Trophoblast cell (in vitro differentiated cells and primary cell): ENCODE measurements around the gene HNF1B.

Source experiments
- DNase-seq, 2 donors: peaks; one replicate each; pipeline ENCODE4 v3.0.0-alpha.2; 2016
- H2AFZ ChIP-seq: 2 replicates; pipeline ENCODE4 v1.6.1; 2013; ENCODE audit warnings: low read length, moderate library complexity, mild to moderate bottlenecking; ENCODE audit not compliant: insufficient read depth, poor library complexity
- H2AK5ac ChIP-seq: 2 replicates; pipeline ENCODE4 v1.6.1; 2013; ENCODE audit warnings: mild to moderate bottlenecking, low read length
- H2BK120ac ChIP-seq: 2 replicates; pipeline ENCODE4 v1.6.1; 2013; ENCODE audit warnings: low read length, mild to moderate bottlenecking, moderate library complexity; ENCODE audit not compliant: insufficient read depth, poor library complexity
- H2BK12ac ChIP-seq: 2 replicates; pipeline ENCODE4 v1.6.1; 2013; ENCODE audit warnings: mild to moderate bottlenecking, low read length, moderate library complexity
- H2BK5ac ChIP-seq: 2 replicates; pipeline ENCODE4 v1.6.1; 2013; ENCODE audit warnings: low read length, low read depth, moderate library complexity, mild to moderate bottlenecking; ENCODE audit not compliant: poor library complexity
- H3K14ac ChIP-seq: 2 replicates; pipeline ENCODE4 v1.6.1; 2013; ENCODE audit warnings: mild to moderate bottlenecking, low read length
- H3K18ac ChIP-seq: 2 replicates; pipeline ENCODE4 v1.6.1; 2013; ENCODE audit warnings: mild to moderate bottlenecking, low read length
- H3K23ac ChIP-seq: 2 replicates; pipeline ENCODE4 v1.6.1; 2013; ENCODE audit warnings: low read length
- H3K27ac ChIP-seq: 2 replicates; pipeline ENCODE4 v1.5.1; 2013; ENCODE audit warnings: low read depth, mild to moderate bottlenecking, inconsistent platforms, low read length, moderate library complexity
- H3K27me3 ChIP-seq: 2 replicates; pipeline ENCODE4 v1.6.1; 2013; ENCODE audit warnings: inconsistent platforms, mild to moderate bottlenecking, low read length, moderate library complexity; ENCODE audit not compliant: insufficient read depth
- H3K36me3 ChIP-seq, 2 experiments: 1 replicate in 1 of 2; 2 replicates in 1 of 2; pipeline ENCODE4 v1.6.1; 2013; ENCODE audit warnings: low read length in 2 of 2, mild to moderate bottlenecking in 2 of 2, moderate library complexity in 1 of 2; ENCODE audit not compliant: insufficient read depth in 2 of 2, control insufficient read depth in 1 of 2
- H3K4ac ChIP-seq: 2 replicates; pipeline ENCODE4 v1.6.1; 2013; ENCODE audit warnings: low read depth, mild to moderate bottlenecking, low read length, moderate library complexity
- H3K4me1 ChIP-seq, 2 experiments: 1 replicate in 1 of 2; 2 replicates in 1 of 2; pipeline ENCODE4 v1.6.1; 2013; ENCODE audit warnings: low read length in 2 of 2, mild to moderate bottlenecking in 2 of 2, moderate library complexity in 1 of 2; ENCODE audit not compliant: insufficient read depth in 2 of 2, control insufficient read depth in 1 of 2
- H3K4me2 ChIP-seq: 2 replicates; pipeline ENCODE4 v1.6.1; 2013; ENCODE audit warnings: inconsistent platforms, mild to moderate bottlenecking, low read length, moderate library complexity
- H3K4me3 ChIP-seq: 2 replicates; pipeline ENCODE4 v1.5.1; 2013; ENCODE audit warnings: mild to moderate bottlenecking, low read depth, low read length, inconsistent platforms
- H3K79me1 ChIP-seq: one replicate; pipeline ENCODE4 v1.6.1; 2013; ENCODE audit warnings: low read length
- H3K79me2 ChIP-seq: 2 replicates; pipeline ENCODE4 v1.6.1; 2013; ENCODE audit warnings: low read length, mild to moderate bottlenecking; ENCODE audit not compliant: control insufficient read depth, insufficient read depth, poor library complexity
- H3K9ac ChIP-seq: 2 replicates; pipeline ENCODE4 v1.6.1; 2013; ENCODE audit warnings: mild to moderate bottlenecking, low read length
- H3K9me3 ChIP-seq: 2 replicates; pipeline ENCODE4 v1.6.1; 2013; ENCODE audit warnings: low read depth, mild to moderate bottlenecking, control low read depth, inconsistent platforms, low read length; ENCODE audit not compliant: insufficient read depth
- H4K12ac ChIP-seq: 2 replicates; pipeline ENCODE4 v1.6.1; 2013; ENCODE audit warnings: low read depth, mild to moderate bottlenecking, low read length, moderate library complexity
- H4K8ac ChIP-seq: 2 replicates; pipeline ENCODE4 v1.6.1; 2013; ENCODE audit warnings: low read depth, mild to moderate bottlenecking, low read length, moderate library complexity
- H4K91ac ChIP-seq: one replicate; pipeline ENCODE4 v1.6.1; 2013; ENCODE audit warnings: low read depth, mild to moderate bottlenecking, low read length, moderate library complexity
- WGBS: extraction: QIAGEN DNeasy Blood & Tissue Kit; methylation state at CpG from one replicate; pipeline ENCODE4 v1.1.7; 2013; ENCODE audit warnings: missing lambda C conversion rate; ENCODE audit not compliant: insufficient read length, insufficient coverage; ENCODE audit errors: extremely low coverage; 5-methylcytosine and 5-hydroxymethylcytosine counted together

Gene HNF1B

DNA sequence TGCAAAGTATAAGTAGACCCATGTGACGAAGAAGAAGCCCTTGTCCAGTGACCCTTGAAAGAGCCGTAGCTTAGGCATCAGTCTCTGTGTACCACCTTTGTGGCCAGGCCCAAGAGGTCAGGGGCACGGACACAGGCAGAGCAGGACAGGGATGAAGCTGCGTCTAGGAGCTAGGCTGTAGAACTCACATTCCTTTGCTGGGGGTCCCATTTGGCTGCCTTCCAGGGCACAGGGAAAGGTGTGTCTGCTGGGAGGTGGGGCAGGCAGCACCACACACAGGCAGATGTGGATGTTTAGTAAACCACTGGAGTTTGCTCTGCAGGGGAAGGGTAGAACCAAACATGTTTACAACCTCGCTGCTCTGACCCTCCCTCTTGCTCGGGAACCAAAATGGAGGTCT is 33.7 kb downstream of the HNF1B start:
- no peak overlapping the region for H2BK12ac ChIP-seq
- H3K27me3 ChIP-seq, result no peaks in the 10 kb centered on the region
- H4K12ac ChIP-seq, result no peak overlapping the region
- H3K9ac ChIP-seq, result no peak overlapping the region
- no peaks in the 10 kb centered on the region for H3K79me2 ChIP-seq
- no peak overlapping the region for H3K14ac ChIP-seq
- H3K4me1 ChIP-seq, result no peaks in the 10 kb centered on the region
- no peak overlapping the region for H4K91ac ChIP-seq
- no peaks in the 10 kb centered on the region for H3K9me3 ChIP-seq
- no peak overlapping the region for H3K4ac ChIP-seq
- no peaks in the 10 kb centered on the region for H3K36me3 ChIP-seq
- no peak overlapping the region for H3K18ac ChIP-seq
- no CpG with 5 or more reads among the region's 6 CpGs for WGBS
- no peak overlapping the region for H3K4me2 ChIP-seq
- no peak overlapping the region for H4K8ac ChIP-seq
- H3K23ac ChIP-seq, result no peak overlapping the region
- H2AFZ ChIP-seq, result no peak overlapping the region
- H2BK5ac ChIP-seq, result no peak overlapping the region
- H3K4me3 ChIP-seq, result no peak overlapping the region
- H3K79me1 ChIP-seq, result no peaks in the 10 kb centered on the region
- no peak for DNase-seq
- H2BK120ac ChIP-seq, result no peak overlapping the region
- H2AK5ac ChIP-seq, result no peak overlapping the region
- H3K27ac ChIP-seq, result no peak overlapping the region

- no peak overlapping the region for H3K14ac ChIP-seq
- no CpG with 5 or more reads among the region's 9 CpGs for whole genome bisulfite sequencing
- H3K4me1 ChIP-seq, result no peaks in the 10 kb centered on the region
- no peak overlapping the region for H3K4me2 ChIP-seq
- no peak overlapping the region for H2AFZ ChIP-seq
- H3K79me1 ChIP-seq, result no peaks in the 10 kb centered on the region
- H3K4ac ChIP-seq, result no peak overlapping the region
- no peak overlapping the region for H2BK120ac ChIP-seq
- H3K27me3 ChIP-seq, result no peaks in the 10 kb centered on the region
- no peak overlapping the region for H3K9ac ChIP-seq
- no peak overlapping the region for H3K23ac ChIP-seq
- DNase-seq, result peak in 1 of 2 donors; percentile 42
- H2AK5ac ChIP-seq, result no peak overlapping the region
- H3K27ac ChIP-seq, result no peak overlapping the region
- H2BK12ac ChIP-seq, result no peak overlapping the region
- no peak overlapping the region for H4K12ac ChIP-seq
- no peaks in the 10 kb centered on the region for H3K36me3 ChIP-seq
- H4K91ac ChIP-seq, result no peak overlapping the region
- no peak overlapping the region for H3K18ac ChIP-seq
- H3K79me2 ChIP-seq, result no peaks in the 10 kb centered on the region
- H3K9me3 ChIP-seq, result no peaks in the 10 kb centered on the region
- H4K8ac ChIP-seq, result no peak overlapping the region
- no peak overlapping the region for H3K4me3 ChIP-seq
- no peak overlapping the region for H2BK5ac ChIP-seq
Observed at GRCh38 chr17:37710344-37710886, 34.4 kb downstream of the HNF1B start.

DNA sequence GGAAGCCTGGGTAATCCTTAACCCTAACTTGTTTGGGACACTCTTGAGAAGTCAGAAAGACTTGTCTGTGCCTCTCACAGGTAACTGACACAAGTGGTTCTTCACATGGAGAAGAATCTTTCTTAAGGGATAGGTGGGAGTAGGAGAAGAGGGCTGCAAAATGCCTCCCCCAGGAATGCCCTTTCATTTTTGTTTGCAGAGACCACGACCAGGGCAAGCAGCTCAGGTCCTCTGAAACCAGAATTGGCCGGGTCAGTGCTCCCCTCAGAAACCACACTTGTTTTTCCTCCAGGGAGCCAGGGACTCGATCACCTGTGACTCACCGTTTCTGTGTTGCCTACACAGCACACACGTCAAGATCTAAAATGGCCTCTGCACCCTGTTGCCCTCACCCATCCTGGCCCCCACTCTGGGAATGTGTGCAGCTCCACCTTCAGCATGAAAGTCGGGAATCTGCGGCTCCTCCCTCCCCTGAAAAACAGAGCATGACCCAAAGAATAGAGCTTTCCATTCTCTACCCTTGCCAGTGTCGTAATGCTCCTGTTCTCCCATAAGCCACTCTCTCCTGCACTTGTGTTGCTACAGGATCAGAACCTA is 36.1 kb downstream of the HNF1B start:
- no peak overlapping the region for H3K4me2 ChIP-seq
- no peak overlapping the region for H3K27ac ChIP-seq
- H4K12ac ChIP-seq, result no peak overlapping the region
- DNase-seq, result no peak
- no peak overlapping the region for H2AK5ac ChIP-seq
- H3K79me2 ChIP-seq, result no peaks in the 10 kb centered on the region
- H4K91ac ChIP-seq, result no peak overlapping the region
- H2BK12ac ChIP-seq, result no peak overlapping the region
- no peaks in the 10 kb centered on the region for H3K79me1 ChIP-seq
- H3K36me3 ChIP-seq, result no peaks in the 10 kb centered on the region
- no peak overlapping the region for H3K4me3 ChIP-seq
- no peak overlapping the region for H4K8ac ChIP-seq
- no CpG with 5 or more reads among the region's 8 CpGs for WGBS
- no peaks in the 10 kb centered on the region for H3K27me3 ChIP-seq
- no peak overlapping the region for H2BK5ac ChIP-seq
- no peak overlapping the region for H3K4ac ChIP-seq
- no peak overlapping the region for H2AFZ ChIP-seq
- no peak overlapping the region for H2BK120ac ChIP-seq
- no peak overlapping the region for H3K14ac ChIP-seq
- H3K23ac ChIP-seq, result no peak overlapping the region
- no peaks in the 10 kb centered on the region for H3K4me1 ChIP-seq
- no peak overlapping the region for H3K9ac ChIP-seq
- no peak overlapping the region for H3K18ac ChIP-seq
- H3K9me3 ChIP-seq, result no peaks in the 10 kb centered on the region

GRCh38 chr17:37708008-37708615 is 36.7 kb downstream of the HNF1B start:
- WGBS, result no CpG with 5 or more reads among the region's 7 CpGs

More at GRCh38 chr17:37708008-37708615, 36.7 kb downstream of the HNF1B start:
- no peak overlapping the region for H2AK5ac ChIP-seq
- H3K27me3 ChIP-seq, result no peaks in the 10 kb centered on the region
- no peak overlapping the region for H2BK12ac ChIP-seq
- H3K18ac ChIP-seq, result no peak overlapping the region
- no peaks in the 10 kb centered on the region for H3K36me3 ChIP-seq
- H3K79me1 ChIP-seq, result no peaks in the 10 kb centered on the region
- H4K12ac ChIP-seq, result no peak overlapping the region
- H3K4ac ChIP-seq, result no peak overlapping the region
- no peak overlapping the region for H2AFZ ChIP-seq
- no peak overlapping the region for H4K8ac ChIP-seq
- H3K9ac ChIP-seq, result no peak overlapping the region
- H3K9me3 ChIP-seq, result no peaks in the 10 kb centered on the region
- no peaks in the 10 kb centered on the region for H3K4me1 ChIP-seq
- no peaks in the 10 kb centered on the region for H3K79me2 ChIP-seq
- H4K91ac ChIP-seq, result no peak overlapping the region
- H2BK5ac ChIP-seq, result no peak overlapping the region
- H3K23ac ChIP-seq, result no peak overlapping the region
- no peak overlapping the region for H2BK120ac ChIP-seq
- H3K27ac ChIP-seq, result no peak overlapping the region
- no peak overlapping the region for H3K4me3 ChIP-seq
- no peak overlapping the region for H3K14ac ChIP-seq
- no peak overlapping the region for H3K4me2 ChIP-seq
- DNase-seq, result no peak
